ENCODE data around the gene NDE1. TPM values are rescaled to one million over a fixed set of nuclear protein-coding genes. Genes with fewer than 3 reads are reported as not detected.

Gene NDE1
- total and polyA plus RNA-seq, 2 of the 4 experiments (the other 2 are of a cell fraction), result 22.7 to 29.2 TPM

GRCh38 chr16:15665107-15665506 lies 15.1 kb downstream of the NDE1 start:
- Histone ChIP-seq H3K9ac (ENCODE audit: low read depth, low read length) (no peak overlapping the region), H3K27ac (ENCODE audit: insufficient read depth, low read length) (no peak overlapping the region), H2AK9ac (replicated peaks; ENCODE audit: low read depth, low read length, poor library complexity) (no peak overlapping the region), H3K56ac (ENCODE audit: extremely low read depth, insufficient read depth, low read length) (no peak overlapping the region), H2BK120ac (ENCODE audit: low read depth, low read length) (no peak overlapping the region), H3K4me2 (ENCODE audit: low read depth, low read length) (no peak overlapping the region), H3K18ac (ENCODE audit: low read depth, low read length) (no peak overlapping the region), H4K5ac (ENCODE audit: low read depth, low read length) (no peak overlapping the region), H4K20me1 (ENCODE audit: insufficient read depth, low read length) (peaks cover 16% of the 10 kb centered on the region; the same call in 1 of the 2 replicates), H3K14ac (replicated peaks; ENCODE audit: low read depth, low read length) (no peak overlapping the region), H4K8ac (ENCODE audit: low read depth in 2 of 2, low read length in 2 of 2) (no peak overlapping the region), H3K9me1 (ENCODE audit: insufficient read depth, low read length) (no peaks in the 10 kb centered on the region; the same call in 1 of the 2 replicates), H3K4ac (ENCODE audit: low read depth, low read length) (no peak overlapping the region), H3K9me3 (ENCODE audit: control insufficient read depth, insufficient read depth, low read length) (no peaks in the 10 kb centered on the region), H3K79me1 (ENCODE audit: low read depth in 1 of 2, low read length in 2 of 2) (peaks cover 32 to 43% of the 10 kb centered on the region in 2 experiments), H2BK5ac (ENCODE audit: low read depth, low read length, poor library complexity, severe bottlenecking) (no peak overlapping the region), H3K23ac (ENCODE audit: low read depth, low read length) (no peak overlapping the region), H3K4me1 (ENCODE audit: control insufficient read depth, insufficient read depth, low read length) (no peaks in the 10 kb centered on the region), H3K4me3 (ENCODE audit: insufficient read depth, low read depth, low read length) (no peak overlapping the region), H2BK15ac (ENCODE audit: low read depth, low read length) (no peak overlapping the region), H2BK20ac (ENCODE audit: low read depth, low read length) (no peak overlapping the region), H3K36me3 (ENCODE audit: control insufficient read depth, insufficient read depth, low read length) (peaks cover 34% of the 10 kb centered on the region), H3K27me3 (ENCODE audit: control insufficient read depth, insufficient read depth, low read length) (no peaks in the 10 kb centered on the region), H2AK5ac (ENCODE audit: low read depth, low read length) (no peak overlapping the region), H2AFZ (replicated peaks; ENCODE audit: low read length, poor library complexity) (no peak overlapping the region), H4K91ac (ENCODE audit: insufficient read depth, low read depth, low read length) (no peak overlapping the region)
- in situ Hi-C loops (cut with MboI; ENCODE audit: low sequenced_read_pairs), result no loop called here
- ATAC-seq (ENCODE audit: low read depth), result no peak
- no peak for DNase-seq
- intact Hi-C loops (cut with micrococcal nuclease), result no loop called here
- TF ChIP-seq USF2 (IDR thresholded peaks at IDR 0.05; ENCODE audit: low read depth, low read length) (no peak), FOS (IDR thresholded peaks at IDR 0.05; ENCODE audit: low read depth, low read length) (no peak), CTCF (conservative IDR thresholded peaks at IDR 0.05; ENCODE audit: low read depth, low read length) (no peak), SMC3 (IDR thresholded peaks at IDR 0.05; ENCODE audit: low read depth, low read length) (no peak), CHD1 (IDR thresholded peaks at IDR 0.05; ENCODE audit: low read depth, low read length) (no peak), POLR2A (IDR thresholded peaks at IDR 0.05; ENCODE audit: low read depth, low read length) (no peak), ELK1 (IDR thresholded peaks at IDR 0.05; ENCODE audit: borderline replicate concordance, low read depth, low read length) (no peak), MAFK (IDR thresholded peaks at IDR 0.05; ENCODE audit: low read depth, low read length) (no peak), RFX5 (IDR thresholded peaks at IDR 0.05; ENCODE audit: low read depth, low read length) (no peak), BHLHE40 (IDR thresholded peaks at IDR 0.05; ENCODE audit: low read depth, low read length) (no peak), RAD21 (IDR thresholded peaks at IDR 0.05; ENCODE audit: low read length) (no peak), CEBPB (IDR thresholded peaks at IDR 0.05; ENCODE audit: low read depth, low read length) (no peak), NFE2L2 (IDR thresholded peaks at IDR 0.05; ENCODE audit: low read depth, low read length) (no peak), MAZ (IDR thresholded peaks at IDR 0.05; ENCODE audit: borderline replicate concordance, low read depth, low read length) (no peak), MXI1 (IDR thresholded peaks at IDR 0.05; ENCODE audit: borderline replicate concordance, low read depth, low read length) (no peak), RCOR1 (IDR thresholded peaks at IDR 0.05; ENCODE audit: insufficient replicate concordance, low read length) (no peak)
- ChIA-PET POLR2A (ENCODE audit: unreplicated experiment) (no interaction called here), CTCF (no interaction called here)
- dilution Hi-C loops (cut with HindIII; ENCODE audit: low sequenced_read_pairs, unreplicated experiment), result no loop called here
- no TSS peak for BruUV-seq (replicated peaks)

Data from IMR-90 (cell line).